HG03439 (cell line): ENCODE measurements around the gene GPRC5D.

Experiments
- ATAC-seq: cut with Tn5 transposase; IDR thresholded peaks from one replicate; pipeline ENCODE4 v1.9.1; 2021; ENCODE audit warnings: mild to moderate bottlenecking, moderate library complexity; ENCODE audit not compliant: unreplicated experiment

Gene GPRC5D

GRCh38 chr12:12979731-12980259, 27.8 kb upstream of the GPRC5D start:
- no peak for ATAC-seq

DNA sequence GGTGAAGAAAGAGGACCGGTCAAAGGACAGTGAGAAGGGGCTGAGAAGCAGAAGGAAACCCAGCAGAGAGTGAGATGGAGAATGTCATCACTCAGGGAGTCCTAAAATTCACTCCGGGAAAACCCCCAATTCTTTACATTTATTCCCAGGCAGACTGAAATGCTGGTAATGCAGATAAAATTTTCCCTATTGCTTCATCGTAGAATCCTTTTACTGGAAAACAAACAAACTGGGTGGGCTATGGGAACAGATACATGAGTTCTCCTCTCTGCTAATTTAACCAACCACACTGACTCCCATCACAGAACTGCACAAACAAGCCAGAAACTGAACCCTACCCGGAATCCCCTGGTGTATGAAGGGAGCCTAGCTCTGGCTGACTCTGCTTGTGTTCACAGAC, 27.2 kb upstream of the GPRC5D start:
- ATAC-seq, result no peak

DNA sequence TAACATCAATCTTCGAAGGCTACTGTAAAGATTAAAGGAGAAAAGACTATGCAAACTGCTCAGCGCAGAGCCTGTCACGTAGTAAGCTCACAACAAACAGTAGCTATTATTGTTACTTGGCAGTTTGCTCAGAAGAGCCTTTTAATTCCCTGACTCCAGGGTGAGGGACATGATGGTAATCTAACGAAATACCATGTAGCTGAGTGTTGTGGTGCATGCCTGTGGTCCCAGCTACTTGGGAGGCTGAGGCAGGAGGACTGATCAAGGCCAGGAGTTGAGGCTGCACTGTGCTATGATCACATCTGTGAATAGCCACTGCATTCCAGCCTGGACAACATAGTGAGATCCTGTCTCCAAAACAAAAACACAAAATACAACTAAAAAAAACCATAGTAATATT, 25.3 kb upstream of the GPRC5D start:
- no peak for ATAC-seq

- no peak for ATAC-seq
These were observed 24.4 kb upstream of the GPRC5D start for GRCh38 chr12:12976366-12976765.

DNA sequence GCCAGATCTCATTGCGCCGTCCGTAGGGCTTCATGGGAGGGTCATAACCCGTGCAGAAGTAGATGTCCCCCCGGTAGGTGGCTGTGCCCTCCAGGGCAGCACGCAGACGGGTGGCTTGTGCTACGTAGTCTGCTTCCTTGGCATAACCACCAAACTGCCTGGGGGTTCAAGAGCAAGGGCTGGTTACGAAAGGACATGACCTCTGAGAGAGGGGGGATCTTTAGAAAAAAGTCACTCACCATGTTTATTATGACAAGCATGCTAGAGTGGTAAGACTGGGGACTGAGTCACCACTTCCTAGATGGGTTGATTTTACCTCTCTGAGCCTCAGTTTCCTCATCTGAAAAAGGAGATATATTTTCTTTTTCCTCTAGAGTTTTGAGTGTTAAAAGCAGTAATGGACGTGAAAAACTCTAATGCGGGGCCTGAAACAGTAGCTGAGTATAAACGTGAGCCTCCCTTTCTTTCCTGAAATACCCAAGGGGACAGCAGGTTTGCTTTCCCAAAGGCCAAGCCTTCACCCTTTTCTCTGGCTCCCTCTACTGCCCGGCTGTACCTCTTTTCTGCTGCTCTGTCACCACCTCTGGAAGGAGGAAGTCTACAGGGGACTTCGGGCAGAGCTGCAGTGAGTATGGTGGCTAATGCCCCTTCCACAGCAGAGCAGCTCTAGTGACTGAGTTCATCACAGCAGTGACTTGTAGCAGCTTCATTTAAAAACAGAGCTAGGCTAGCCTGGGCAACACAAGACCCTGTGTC, 23.5 kb upstream of the GPRC5D start:
- ATAC-seq, result no peak

DNA sequence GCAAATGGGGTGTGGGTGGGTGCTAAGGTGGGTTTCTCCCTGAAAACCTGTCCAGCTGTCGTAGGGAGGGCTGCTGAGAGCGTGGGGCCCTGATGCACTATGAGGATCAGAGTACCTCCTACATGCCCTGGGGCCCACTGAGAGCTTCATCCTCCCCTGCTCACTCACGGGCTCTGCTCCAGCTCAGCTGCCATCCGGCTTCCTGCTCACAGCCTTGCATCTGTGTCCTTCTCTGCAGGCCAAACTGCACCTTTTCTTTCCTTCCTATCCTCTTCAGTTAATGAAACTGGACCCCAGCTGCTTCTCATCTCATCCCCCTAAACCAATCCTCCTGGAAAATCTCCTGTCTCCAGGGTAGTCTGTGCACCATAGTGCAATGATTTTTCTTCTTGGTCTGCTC, 22.2 kb upstream of the GPRC5D start:
- no peak for ATAC-seq

- no peak for ATAC-seq
These were observed 21.0 kb upstream of the GPRC5D start for GRCh38 chr12:12973019-12973418.

DNA sequence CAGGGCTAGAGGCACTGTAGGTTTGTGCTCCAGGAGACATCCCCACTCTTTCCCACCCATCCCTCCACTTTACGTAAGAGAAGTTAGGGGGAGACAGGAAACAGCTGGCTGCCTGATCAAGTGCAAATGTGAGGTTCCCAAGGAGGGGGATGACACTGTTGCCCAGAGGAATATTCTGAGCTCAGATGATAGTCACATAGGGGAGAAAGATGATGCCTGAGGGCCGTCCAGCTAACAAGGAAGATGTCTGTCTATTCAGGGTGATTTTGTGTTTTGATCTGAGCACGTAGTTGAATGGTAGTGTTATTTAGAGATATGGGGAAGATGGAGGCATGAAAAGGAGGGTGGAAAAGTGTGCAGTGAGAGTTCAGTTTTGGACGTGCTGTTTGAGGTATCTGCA, 13.9 kb upstream of the GPRC5D start:
- no peak for ATAC-seq

DNA sequence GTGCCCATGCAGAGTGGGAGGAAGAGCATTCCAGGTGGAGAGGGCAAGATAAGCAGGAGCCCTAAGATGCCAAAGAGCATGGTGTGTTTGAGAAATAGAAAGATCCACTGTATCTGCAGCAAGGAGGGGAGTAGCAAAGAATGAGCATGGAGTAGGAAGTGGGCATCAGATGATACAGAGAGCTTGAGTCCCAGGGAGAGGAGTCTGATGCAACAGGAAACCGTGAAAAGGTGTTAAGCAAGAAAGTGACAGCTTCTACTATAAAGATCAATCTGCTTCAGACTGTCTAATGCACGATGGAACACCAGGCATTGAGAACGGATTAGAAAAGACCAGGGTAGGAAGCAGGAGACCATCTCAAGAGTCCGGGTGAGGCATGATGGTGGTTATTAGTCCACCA, 12.3 kb upstream of the GPRC5D start:
- no peak for ATAC-seq

GRCh38 chr12:12960639-12961209, 8.8 kb upstream of the GPRC5D start:
- ATAC-seq, result no peak

- ATAC-seq, result no peak
These were observed 6.9 kb upstream of the GPRC5D start for GRCh38 chr12:12958886-12959285.

GRCh38 chr12:12954878-12955625, 3.1 kb upstream of the GPRC5D start:
- ATAC-seq, result no peak

DNA sequence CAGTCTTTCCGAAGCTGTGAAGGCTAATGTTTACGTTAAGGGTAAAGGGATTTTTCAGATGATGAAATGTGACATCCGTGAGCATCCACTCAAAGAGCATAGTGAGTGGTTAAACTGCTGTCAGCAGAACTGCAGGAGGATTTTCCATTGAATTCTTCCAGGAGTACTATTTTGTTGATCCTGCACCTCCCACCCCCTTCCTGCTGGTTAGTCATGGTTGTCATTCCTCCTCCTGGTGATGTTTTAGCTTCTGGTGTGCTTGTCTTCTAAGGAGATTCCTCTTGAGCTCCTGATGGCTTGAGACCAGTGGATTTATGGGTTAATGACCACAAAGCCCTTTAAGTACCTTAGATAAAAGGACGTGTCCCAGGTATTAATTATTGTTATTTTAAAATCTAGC, 2.4 kb upstream of the GPRC5D start:
- ATAC-seq, result no peak

DNA sequence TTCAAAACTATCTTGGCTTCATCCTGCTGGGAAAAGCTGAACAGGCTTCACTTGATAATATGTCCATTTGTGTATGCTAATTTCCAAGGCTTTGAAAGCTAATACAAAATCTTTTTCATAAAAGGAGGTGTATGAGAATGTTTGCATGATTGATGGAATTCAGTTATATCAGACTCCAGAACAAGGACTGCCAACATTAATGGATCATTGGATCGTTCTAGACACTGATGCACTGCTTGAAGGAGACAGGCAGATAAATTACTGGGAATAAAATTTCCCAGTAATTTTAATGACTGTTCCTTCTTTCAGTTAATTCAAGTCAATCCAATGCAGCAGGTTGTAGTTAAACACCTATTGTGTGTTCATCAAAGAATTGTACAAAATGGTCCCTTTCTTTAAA, 466 bp downstream of the GPRC5D start:
- ATAC-seq, result no peak

DNA sequence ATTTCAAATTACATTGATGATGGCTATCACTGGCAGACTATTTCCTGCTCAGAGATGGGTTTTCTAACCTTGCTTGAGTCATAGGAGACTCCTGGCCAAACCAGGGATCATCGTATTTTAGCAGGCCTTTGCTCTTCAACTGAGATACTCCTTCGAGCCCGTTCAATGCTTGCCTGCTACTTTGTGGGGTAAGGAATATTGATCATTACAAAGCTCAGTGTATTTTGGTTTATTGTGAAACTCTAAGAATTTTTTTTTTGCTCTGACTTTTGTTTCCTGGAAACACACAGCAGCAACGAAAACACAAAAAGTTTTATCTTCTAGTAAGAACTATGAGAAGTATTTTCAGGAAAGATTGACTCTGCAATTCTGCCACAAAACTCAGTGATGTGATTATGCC, 4.1 kb downstream of the GPRC5D start:
- ATAC-seq, result no peak

DNA sequence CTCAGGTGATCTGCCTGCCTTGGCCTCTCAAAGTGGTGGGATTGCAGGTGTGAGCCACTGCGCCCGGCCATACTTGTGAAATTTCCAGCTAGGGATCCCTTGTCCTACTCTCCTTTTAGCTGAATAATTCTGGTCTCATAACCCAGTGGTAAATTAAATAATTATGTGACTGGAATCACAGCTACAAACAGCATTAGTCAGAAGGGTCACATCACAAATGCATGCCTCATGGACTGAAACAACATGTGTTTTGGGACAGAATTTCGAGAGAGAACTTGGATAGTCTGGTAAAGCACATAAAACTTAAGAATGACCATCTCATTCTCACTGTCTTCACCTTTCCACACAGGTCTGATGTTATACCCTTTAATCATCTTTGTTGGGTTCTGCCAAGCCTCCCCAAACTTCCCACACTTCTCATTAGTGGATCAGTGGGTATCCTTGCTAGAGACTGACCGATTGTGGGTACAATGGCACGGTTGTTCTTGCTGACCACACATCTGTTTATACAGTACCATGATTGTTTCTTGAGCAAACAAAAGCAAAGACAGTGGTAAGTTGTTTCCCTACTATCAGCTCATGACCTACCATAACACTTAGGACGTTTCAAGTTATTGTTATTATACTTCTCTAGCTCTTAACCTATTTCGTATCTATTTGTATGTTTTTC, 5.1 kb downstream of the GPRC5D start:
- no peak for ATAC-seq

DNA sequence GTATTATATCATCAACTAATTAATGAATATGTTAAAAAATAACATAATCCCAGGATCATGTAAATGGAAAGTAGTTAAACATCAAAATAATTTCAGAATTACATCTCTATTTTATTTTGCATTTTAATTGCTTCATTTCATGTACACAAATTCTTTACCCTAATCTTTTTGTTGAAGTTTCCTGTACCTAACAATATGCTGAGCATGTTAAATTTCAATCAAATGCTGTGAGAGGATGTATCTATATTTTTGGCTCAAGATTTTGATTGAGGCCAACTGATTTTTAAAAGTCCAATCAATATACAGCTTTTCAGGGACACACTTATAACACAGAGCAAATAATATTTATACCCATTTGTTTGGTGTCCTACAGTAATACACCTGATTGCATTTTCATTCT, 6.4 kb downstream of the GPRC5D start:
- no peak for ATAC-seq

GRCh38 chr12:12943586-12944260, 8.2 kb downstream of the GPRC5D start:
- no peak for ATAC-seq

GRCh38 chr12:12941450-12942350, 10.3 kb downstream of the GPRC5D start:
- no peak for ATAC-seq

GRCh38 chr12:12939888-12940287, 12.1 kb downstream of the GPRC5D start:
- ATAC-seq, result no peak
